GM23338 (cell line): Measurements from ENCODE around the gene MGAT4B. TPM values are rescaled to one million over a fixed set of nuclear protein-coding genes. Genes with fewer than 3 reads are reported as not detected.

ENCODE experiments used
- ATAC-seq: fragments of 200-7000 bp; cut with Tn5 transposase; 3 replicates; pipeline ENCODE4 v1.9.1; 2020
- DNase-seq: peaks from one replicate; pipeline ENCODE4 v3.0.0-alpha.2; 2015; ENCODE audit warnings: low spot score
- H2AFZ ChIP-seq: fragments of 200-600 bp; sonication (generic); 2 replicates; pipeline ENCODE4 v1.8.0; 2016; ENCODE audit warnings: antibody characterized with exemption, mild to moderate bottlenecking, moderate library complexity
- H3F3A ChIP-seq: fragments of 200-600 bp; sonication (generic); replicated peaks from 2 replicates; pipeline ENCODE4 v1.8.0; 2017; ENCODE audit warnings: antibody characterized with exemption, mixed run types, low read depth
- H3K27ac ChIP-seq: fragments of 200-600 bp; sonication (generic); 2 replicates; pipeline ENCODE4 v1.6.1; 2016; ENCODE audit warnings: low read depth
- H3K27me3 ChIP-seq: fragments of 200-600 bp; sonication (generic); 2 replicates; pipeline ENCODE4 v1.8.0; 2016; ENCODE audit warnings: mild to moderate bottlenecking, mixed run types, moderate library complexity; ENCODE audit not compliant: insufficient read depth
- H3K36me3 ChIP-seq: fragments of 200-600 bp; sonication (generic); 2 replicates; pipeline ENCODE4 v1.8.0; 2016; ENCODE audit warnings: mild to moderate bottlenecking; ENCODE audit not compliant: insufficient read depth
- H3K4me1 ChIP-seq: fragments of 200-600 bp; sonication (generic); 2 replicates; pipeline ENCODE4 v1.8.0; 2016; ENCODE audit warnings: mild to moderate bottlenecking, moderate library complexity; ENCODE audit not compliant: insufficient read depth
- H3K4me2 ChIP-seq: fragments of 200-600 bp; sonication (generic); 2 replicates; pipeline ENCODE4 v1.7.1; 2017; ENCODE audit warnings: mixed run types
- H3K4me3 ChIP-seq: fragments of 200-600 bp; sonication (generic); 2 replicates; pipeline ENCODE4 v1.6.1; 2016; ENCODE audit warnings: mixed run types
- H3K79me2 ChIP-seq: fragments of 200-600 bp; sonication (generic); replicated peaks from 2 replicates; pipeline ENCODE4 v1.8.0; 2017; ENCODE audit warnings: mild to moderate bottlenecking; ENCODE audit not compliant: insufficient read depth
- H3K9me2 ChIP-seq: fragments of 200-600 bp; sonication (generic); 2 replicates; pipeline ENCODE4 v1.8.0; 2017; ENCODE audit not compliant: insufficient read depth
- H4K20me1 ChIP-seq: fragments of 200-600 bp; sonication (generic); replicated peaks from 2 replicates; pipeline ENCODE4 v1.8.0; 2017; ENCODE audit warnings: mild to moderate bottlenecking; ENCODE audit not compliant: insufficient read depth
- H3K27ac Mint-ChIP-seq: 2 replicates; pipeline ENCODE4 v1.8.0; 2020; ENCODE audit warnings: inconsistent platforms, mild to moderate bottlenecking, moderate library complexity, mixed read lengths
- H3K27me3 Mint-ChIP-seq: 3 replicates; pipeline ENCODE4 v1.8.0; 2022; ENCODE audit warnings: low read depth, mild to moderate bottlenecking, moderate library complexity, mixed read lengths, inconsistent platforms; ENCODE audit not compliant: insufficient read depth, poor library complexity
- H3K36me3 Mint-ChIP-seq: 3 replicates; pipeline ENCODE4 v1.8.0; 2021; ENCODE audit warnings: low read depth, mild to moderate bottlenecking, inconsistent platforms, moderate library complexity, mixed read lengths
- H3K4me1 Mint-ChIP-seq: 3 replicates; pipeline ENCODE4 v1.8.0; 2020; ENCODE audit warnings: mild to moderate bottlenecking, inconsistent platforms, mixed read lengths
- H3K4me3 Mint-ChIP-seq: 3 replicates; pipeline ENCODE4 v1.8.0; 2021; ENCODE audit warnings: moderate library complexity, mild to moderate bottlenecking, inconsistent platforms, mixed read lengths
- H3K9me3 Mint-ChIP-seq: 3 replicates; pipeline ENCODE4 v1.8.0; 2020; ENCODE audit warnings: moderate library complexity, mild to moderate bottlenecking, inconsistent platforms, mixed read lengths
- CTCF ChIP-seq, 2 experiments: fragments of 200-600 bp in 1 of 2; sonication (generic) in 1 of 2; conservative IDR thresholded peaks; 2 replicates each; pipeline versions ENCODE4 v1.5.1 to v1.6.1; 2016 to 2017; ENCODE audit warnings: antibody characterized with exemption in 2 of 2, low read depth in 2 of 2, mild to moderate bottlenecking in 2 of 2, moderate library complexity in 1 of 2
- ETS1 ChIP-seq: IDR thresholded peaks from 2 replicates; pipeline ENCODE4 v1.6.1; 2016; ENCODE audit warnings: antibody characterized with exemption
- EZH2 ChIP-seq: fragments of 200-600 bp; sonication (generic); IDR thresholded peaks from one replicate; pipeline ENCODE4 v1.8.0; 2017; ENCODE audit warnings: antibody characterized with exemption, mild to moderate bottlenecking, low read depth; ENCODE audit not compliant: unreplicated experiment
- EZH2phosphoT487 ChIP-seq: fragments of 200-600 bp; sonication (generic); IDR thresholded peaks from one replicate; pipeline ENCODE4 v1.8.1; 2018; ENCODE audit warnings: antibody characterized with exemption; ENCODE audit not compliant: unreplicated experiment
- JUNB ChIP-seq: IDR thresholded peaks from one replicate; pipeline ENCODE4 v1.6.1; 2016; ENCODE audit warnings: antibody characterized with exemption; ENCODE audit not compliant: unreplicated experiment
- NANOG ChIP-seq: IDR thresholded peaks from 2 replicates; pipeline ENCODE4 v1.6.1; 2016; ENCODE audit warnings: antibody characterized with exemption, borderline replicate concordance
- POLR2AphosphoS5 ChIP-seq: IDR thresholded peaks from 2 replicates; pipeline ENCODE4 v1.6.1; 2016; ENCODE audit warnings: antibody characterized with exemption, low read depth
- REST ChIP-seq: IDR thresholded peaks from one replicate; pipeline ENCODE4 v1.6.1; 2018; ENCODE audit warnings: antibody characterized with exemption; ENCODE audit not compliant: unreplicated experiment
- STAT1 ChIP-seq: IDR thresholded peaks from one replicate; pipeline ENCODE4 v1.6.1; 2016; ENCODE audit warnings: antibody characterized with exemption; ENCODE audit not compliant: unreplicated experiment
- ZNF331 ChIP-seq: fragments of 250-450 bp; sonication (Bioruptor Pico); IDR thresholded peaks from 2 replicates; pipeline ENCODE4 v1.5.0; 2020; ENCODE audit warnings: low read depth, mild to moderate bottlenecking, moderate library complexity
- polyA plus RNA-seq: library from polyadenylated mRNA; unstranded; fragments of >200 nt; fragmentation: Nextera tagmentation; extraction: Ambion mirVana; gene quantifications from 2 replicates; pipeline ENCODE4 v1.2.1, GENCODE V29; 2016
- total RNA-seq: library from RNA; depleted of rRNA; stranded (reverse); fragments of >200 nt; shearing (Covaris generic); gene quantifications from 2 replicates; pipeline ENCODE4 v1.2.3, GENCODE V29; 2014

The MGAT4B gene
- total and polyA plus RNA-seq, 2 experiments from 2014 or later, result 32.3 to 101 TPM

GRCh38 chr5:179765400-179765799, 41.3 kb downstream of the MGAT4B start:
- no peak overlapping the region for H2AFZ ChIP-seq
- DNase-seq (no peak), ATAC-seq (no peak)
- H3K4me1 ChIP-seq, result peaks cover 13% of the 10 kb centered on the region; the same call in 1 of the 2 replicates
- Mint-ChIP-seq H3K27me3 (peaks cover 3% of the 10 kb centered on the region), H3K4me1 (peaks cover 33% of the 10 kb centered on the region), H3K4me3 (no peak overlapping the region), H3K27ac (no peak overlapping the region), H3K36me3 (peaks cover 47% of the 10 kb centered on the region), H3K9me3 (no peaks in the 10 kb centered on the region)
- H3K4me2 ChIP-seq, result no peak overlapping the region
- peaks cover 30% of the 10 kb centered on the region for H3K36me3 ChIP-seq
- no peak overlapping the region for H3K27ac ChIP-seq
- H3F3A ChIP-seq, result peaks cover 32% of the 10 kb centered on the region; the same call in 1 of the 2 replicates
- H4K20me1 ChIP-seq, result peaks cover 36% of the 10 kb centered on the region
- H3K9me2 ChIP-seq, result no peaks in the 10 kb centered on the region
- no peak overlapping the region for H3K4me3 ChIP-seq
- H3K79me2 ChIP-seq, result peaks cover 62% of the 10 kb centered on the region
- no peaks in the 10 kb centered on the region for H3K27me3 ChIP-seq
- TF ChIP-seq ETS1, result no peak
- TF ChIP-seq EZH2phosphoT487, result no peak
- no peak for TF ChIP-seq POLR2AphosphoS5
- no peak for TF ChIP-seq EZH2

DNA sequence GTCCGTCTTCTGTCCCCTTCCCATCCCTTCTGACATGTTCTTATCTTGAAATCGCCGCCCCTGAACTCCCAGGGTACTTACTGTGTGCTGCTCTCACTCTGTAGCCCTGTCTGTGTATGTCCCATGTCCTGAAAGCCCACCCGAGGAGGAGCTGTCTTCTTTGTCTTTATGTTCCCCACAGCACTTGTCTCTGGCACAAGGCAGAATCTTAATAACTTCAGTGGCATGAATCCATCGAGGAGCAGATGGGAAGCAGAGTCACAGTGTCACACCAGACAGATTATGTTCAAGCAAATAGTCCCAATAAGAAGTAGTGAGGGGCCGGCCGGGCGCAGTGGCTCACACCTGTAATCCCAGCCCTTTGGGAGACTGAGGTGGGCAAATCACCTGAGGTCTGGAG, 42.6 kb downstream of the MGAT4B start:
- Histone ChIP-seq H3K4me1 (peaks cover 13% of the 10 kb centered on the region; the same call in 1 of the 2 replicates), H3F3A (peaks cover 29% of the 10 kb centered on the region; the same call in 1 of the 2 replicates), H3K79me2 (peaks cover 72% of the 10 kb centered on the region), H4K20me1 (peaks cover 45% of the 10 kb centered on the region), H3K27ac (0 out of 2 replicates have a peak overlapping the region, but pooled peaks have one; percentile 39), H3K36me3 (peaks cover 16% of the 10 kb centered on the region), H2AFZ (no peak overlapping the region), H3K9me2 (no peaks in the 10 kb centered on the region), H3K27me3 (no peaks in the 10 kb centered on the region), H3K4me3 (no peak overlapping the region), H3K4me2 (no peak overlapping the region)
- Mint-ChIP-seq H3K4me1 (peaks cover 45% of the 10 kb centered on the region), H3K27ac (no peak overlapping the region), H3K27me3 (peaks cover 3% of the 10 kb centered on the region), H3K4me3 (no peak overlapping the region), H3K36me3 (peaks cover 35% of the 10 kb centered on the region), H3K9me3 (no peaks in the 10 kb centered on the region; the same call in 2 of the 3 replicates)
- ATAC-seq, result no peak
- no peak for DNase-seq
- TF ChIP-seq CTCF (conservative IDR thresholded peaks at IDR 0.05; ENCODE audit: low read depth in 2 of 2), result no peak
- TF ChIP-seq EZH2phosphoT487, result no peak
- no peak for TF ChIP-seq JUNB
- TF ChIP-seq POLR2AphosphoS5, result no peak
- TF ChIP-seq NANOG, result no peak
- TF ChIP-seq ETS1, result no peak
- no peak for TF ChIP-seq REST
- no peak for TF ChIP-seq ZNF331
- TF ChIP-seq STAT1, result no peak
- no peak for TF ChIP-seq EZH2
